HL-60 (cell line): Measurements from ENCODE around the gene ACAP1.

Experiments used
- DNase-seq, 2 experiments: peaks; one replicate each; pipeline ENCODE4 v3.0.0-alpha.2; 2010 to 2020; ENCODE audit warnings: low read depth in 1 of 2, low spot score in 1 of 2
- H3K27ac ChIP-seq: fragments of 250-450 bp; sonication (Bioruptor Pico); replicated peaks from 2 replicates; pipeline ENCODE4 v1.5.1; 2020; ENCODE audit warnings: mild to moderate bottlenecking, moderate library complexity
- H3K27me3 ChIP-seq: fragments of 250-450 bp; sonication (Bioruptor Pico); 2 replicates; pipeline ENCODE4 v1.5.1; 2021; ENCODE audit warnings: mild to moderate bottlenecking, moderate library complexity; ENCODE audit not compliant: insufficient read depth, poor library complexity, severe bottlenecking
- H3K4me3 ChIP-seq: replicated peaks from 2 replicates; pipeline ENCODE4 v1.5.1; 2011; ENCODE audit warnings: mild to moderate bottlenecking, control low read depth, low read length; ENCODE audit not compliant: insufficient read depth
- CTCF ChIP-seq: IDR thresholded peaks from one replicate; pipeline ENCODE4 v1.5.1; 2011; ENCODE audit warnings: low read length, control low read depth, inconsistent platforms; ENCODE audit not compliant: insufficient read depth
- GABPA ChIP-seq: IDR thresholded peaks from 2 replicates; pipeline ENCODE4 v1.6.1; 2012; ENCODE audit warnings: low read depth
- POLR2AphosphoS5 ChIP-seq: IDR thresholded peaks from 2 replicates; pipeline ENCODE4 v1.6.1; 2012; ENCODE audit warnings: low read depth
- SPI1 ChIP-seq: IDR thresholded peaks from 2 replicates; pipeline ENCODE4 v1.6.1; 2012; ENCODE audit warnings: low read depth, mild to moderate bottlenecking, borderline replicate concordance
- TF ChIP-seq, protein P1 (sequence below): IDR thresholded peaks from 2 replicates; pipeline ENCODE4 v1.6.1; 2012; ENCODE audit warnings: low read depth; ENCODE audit not compliant: insufficient replicate concordance

The ACAP1 gene

DNA sequence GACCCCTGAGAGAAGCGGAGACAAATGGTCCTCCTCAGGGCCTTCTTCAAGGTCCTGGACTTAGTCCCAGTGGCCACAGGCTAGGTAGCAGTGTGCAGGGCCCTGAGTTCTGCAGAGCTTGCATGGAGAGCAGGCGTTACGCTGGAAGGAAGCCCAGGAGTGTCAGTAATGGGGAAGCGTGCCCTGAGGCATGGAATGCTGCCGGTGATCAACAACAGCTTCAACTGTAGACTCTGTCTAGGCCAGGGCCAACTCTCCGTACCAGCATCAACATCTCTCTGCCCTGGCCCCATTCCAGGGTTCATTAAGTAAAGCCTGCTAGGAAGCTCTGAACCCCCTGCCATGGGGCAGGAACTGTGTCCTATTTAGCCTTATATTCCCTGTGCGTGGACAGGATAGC, 44.0 kb downstream of the ACAP1 start:
- H3K27me3 ChIP-seq = no peaks in the 10 kb centered on the region
- DNase-seq = no peak
- TF ChIP-seq CTCF = no peak
- no peak for TF ChIP-seq GABPA
- no peak for TF ChIP-seq SPI1
- TF ChIP-seq, protein P1, sequence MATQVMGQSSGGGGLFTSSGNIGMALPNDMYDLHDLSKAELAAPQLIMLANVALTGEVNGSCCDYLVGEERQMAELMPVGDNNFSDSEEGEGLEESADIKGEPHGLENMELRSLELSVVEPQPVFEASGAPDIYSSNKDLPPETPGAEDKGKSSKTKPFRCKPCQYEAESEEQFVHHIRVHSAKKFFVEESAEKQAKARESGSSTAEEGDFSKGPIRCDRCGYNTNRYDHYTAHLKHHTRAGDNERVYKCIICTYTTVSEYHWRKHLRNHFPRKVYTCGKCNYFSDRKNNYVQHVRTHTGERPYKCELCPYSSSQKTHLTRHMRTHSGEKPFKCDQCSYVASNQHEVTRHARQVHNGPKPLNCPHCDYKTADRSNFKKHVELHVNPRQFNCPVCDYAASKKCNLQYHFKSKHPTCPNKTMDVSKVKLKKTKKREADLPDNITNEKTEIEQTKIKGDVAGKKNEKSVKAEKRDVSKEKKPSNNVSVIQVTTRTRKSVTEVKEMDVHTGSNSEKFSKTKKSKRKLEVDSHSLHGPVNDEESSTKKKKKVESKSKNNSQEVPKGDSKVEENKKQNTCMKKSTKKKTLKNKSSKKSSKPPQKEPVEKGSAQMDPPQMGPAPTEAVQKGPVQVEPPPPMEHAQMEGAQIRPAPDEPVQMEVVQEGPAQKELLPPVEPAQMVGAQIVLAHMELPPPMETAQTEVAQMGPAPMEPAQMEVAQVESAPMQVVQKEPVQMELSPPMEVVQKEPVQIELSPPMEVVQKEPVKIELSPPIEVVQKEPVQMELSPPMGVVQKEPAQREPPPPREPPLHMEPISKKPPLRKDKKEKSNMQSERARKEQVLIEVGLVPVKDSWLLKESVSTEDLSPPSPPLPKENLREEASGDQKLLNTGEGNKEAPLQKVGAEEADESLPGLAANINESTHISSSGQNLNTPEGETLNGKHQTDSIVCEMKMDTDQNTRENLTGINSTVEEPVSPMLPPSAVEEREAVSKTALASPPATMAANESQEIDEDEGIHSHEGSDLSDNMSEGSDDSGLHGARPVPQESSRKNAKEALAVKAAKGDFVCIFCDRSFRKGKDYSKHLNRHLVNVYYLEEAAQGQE = no peak
- TF ChIP-seq POLR2AphosphoS5 = no peak
- H3K27ac ChIP-seq = no peak overlapping the region
- H3K4me3 ChIP-seq = no peak overlapping the region

DNA sequence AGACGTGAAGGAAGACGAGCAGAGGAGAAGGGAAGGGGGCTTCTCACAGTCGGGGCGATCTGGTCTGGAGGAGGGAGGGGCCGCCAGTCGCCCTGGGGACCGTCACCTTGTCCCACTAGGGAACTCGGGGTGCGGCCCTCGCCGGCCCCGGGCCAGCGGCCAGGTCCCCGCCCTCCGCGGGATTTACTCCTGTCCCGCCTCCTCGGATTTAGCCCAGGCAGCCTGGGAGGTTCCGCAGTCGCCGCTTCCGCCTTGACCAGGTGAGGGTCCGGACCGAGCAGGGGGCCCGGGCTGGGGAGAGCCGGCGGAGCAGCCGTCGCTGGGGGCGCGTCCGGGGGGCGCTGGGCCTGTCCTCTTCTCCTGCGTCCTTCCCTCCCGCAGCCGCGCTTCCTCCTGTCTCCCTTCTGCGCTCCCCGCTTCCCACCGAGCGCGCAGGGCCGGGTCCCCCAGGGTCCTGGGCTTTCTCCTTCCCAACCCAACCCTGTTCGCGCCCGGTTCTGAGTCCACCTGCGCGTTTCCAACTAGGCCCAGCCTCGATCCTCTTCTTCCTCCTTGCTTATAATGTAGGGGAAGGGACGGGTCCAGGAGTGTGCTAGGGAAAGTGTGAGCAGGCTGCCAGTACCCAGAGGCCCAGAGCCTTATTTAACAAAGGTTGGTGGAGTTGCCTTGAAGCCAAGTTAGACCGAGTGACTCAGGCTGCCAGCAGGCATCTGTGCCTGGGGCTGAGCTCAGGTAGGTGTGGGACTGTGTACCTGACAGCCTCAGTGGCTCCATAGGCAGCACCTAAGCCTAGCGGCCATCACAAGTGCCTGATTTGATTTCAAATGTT, 44.7 kb downstream of the ACAP1 start, which contains the start of gene TNK1:
TSS of gene TNK1 (plus strand) at position 235 of the 829 bp plus-strand sequence. CDS start 1,838 bp downstream, outside the sequence.
- DNase-seq = no peak
- Histone ChIP-seq H3K27me3 (no peaks in the 10 kb centered on the region), H3K4me3 (no peak within 1 kb of the TSS), H3K27ac (no peak within 1 kb of the TSS)
- TF ChIP-seq GABPA (no peak), POLR2AphosphoS5 (no peak), SPI1 (no peak), CTCF (no peak)
- TF ChIP-seq, protein P1 = no peak

GRCh38 chr17:7382901-7383300, 46.6 kb downstream of the ACAP1 start:
- no peak for DNase-seq
- Histone ChIP-seq H3K4me3 (no peak overlapping the region), H3K27me3 (no peaks in the 10 kb centered on the region), H3K27ac (no peak overlapping the region)
- TF ChIP-seq, protein P1 = no peak
- TF ChIP-seq GABPA (no peak), SPI1 (no peak), POLR2AphosphoS5 (no peak), CTCF (no peak)
